AML-193 (cell line): Measurements from ENCODE around the gene CIAPIN1.
"Not testable (repeated sequence)": the region's sequence is repeated elsewhere in the genome, so short reads cannot be mapped to it uniquely, and the experiment has no call there.

Experiments
- DNase-seq, 2 experiments: peaks; one replicate each; lab custom pipeline; 2025; lab: John Stamatoyannopoulos, UW

Gene CIAPIN1

GRCh38 chr16:57440551-57440950 lies 6.6 kb downstream of the CIAPIN1 start:
- not testable (repeated sequence) for DNase-seq

GRCh38 chr16:57439947-57440346 lies 7.2 kb downstream of the CIAPIN1 start:
- DNase-seq: not testable (repeated sequence)

GRCh38 chr16:57435838-57436237 lies 11.3 kb downstream of the CIAPIN1 start:
- DNase-seq: no peak

- DNase-seq: no peak
Observed at GRCh38 chr16:57434003-57434402, 13.2 kb downstream of the CIAPIN1 start.

- DNase-seq: no peak
Observed at GRCh38 chr16:57432989-57433388, 14.2 kb downstream of the CIAPIN1 start.

- DNase-seq: no peak
Observed at GRCh38 chr16:57432505-57432904, 14.7 kb downstream of the CIAPIN1 start.

GRCh38 chr16:57430955-57431354 lies 16.2 kb downstream of the CIAPIN1 start:
- no peak for DNase-seq

- no peak for DNase-seq
Observed at GRCh38 chr16:57427824-57428223, 19.4 kb downstream of the CIAPIN1 start.

- DNase-seq: no peak
Observed at GRCh38 chr16:57427307-57427706, 19.9 kb downstream of the CIAPIN1 start.

GRCh38 chr16:57426356-57426755 lies 20.8 kb downstream of the CIAPIN1 start:
- DNase-seq: no peak

GRCh38 chr16:57424583-57424982 lies 22.6 kb downstream of the CIAPIN1 start:
- DNase-seq: no peak

GRCh38 chr16:57423152-57423551 lies 24.0 kb downstream of the CIAPIN1 start:
- DNase-seq: no peak

GRCh38 chr16:57422026-57422944 lies 24.9 kb downstream of the CIAPIN1 start:
- no peak for DNase-seq

- DNase-seq: no peak
Observed at GRCh38 chr16:57419506-57419905, 27.7 kb downstream of the CIAPIN1 start.

GRCh38 chr16:57416084-57416483 lies 31.1 kb downstream of the CIAPIN1 start:
- DNase-seq: no peak

GRCh38 chr16:57413733-57414132 lies 33.5 kb downstream of the CIAPIN1 start:
- no peak for DNase-seq

GRCh38 chr16:57413301-57413730 lies 33.9 kb downstream of the CIAPIN1 start:
- DNase-seq: no peak

- no peak for DNase-seq
Observed at GRCh38 chr16:57412584-57412983, 34.6 kb downstream of the CIAPIN1 start.

GRCh38 chr16:57411362-57411976 lies 35.7 kb downstream of the CIAPIN1 start:
- DNase-seq: no peak

- DNase-seq: no peak
Observed at GRCh38 chr16:57409870-57410587, 37.2 kb downstream of the CIAPIN1 start.

- no peak for DNase-seq
Observed at GRCh38 chr16:57409065-57409464, 38.1 kb downstream of the CIAPIN1 start.

GRCh38 chr16:57407521-57408353 lies 39.4 kb downstream of the CIAPIN1 start:
- DNase-seq: no peak
